ENCODE measurements around the gene SPATA31C1. TPM values are rescaled to one million over a fixed set of nuclear protein-coding genes. Genes with fewer than 3 reads are reported as not detected.
"Not testable (repeated sequence)": the region's sequence is repeated elsewhere in the genome, so short reads cannot be mapped to it uniquely, and the experiment has no call there.

The SPATA31C1 gene
- total RNA-seq (not detected in 2 replicates), polyA plus RNA-seq (not detected in 2 replicates)

- not testable (repeated sequence) for H3K27ac ChIP-seq; DNase-seq (ENCODE audit: low read depth in 1 of 2, low spot score in 1 of 2); H3K4me1 ChIP-seq (ENCODE audit: low read depth); H3K9me3 ChIP-seq (ENCODE audit: low read depth); H3K4me3 ChIP-seq; H3K36me3 ChIP-seq; H3K27me3 ChIP-seq
These were observed at the start of gene SPATA31C1 for GRCh38 chr9:87917662-87918061. SPATA31C1 (plus strand) TSS chr9:87917962.

GRCh38 chr9:87868175-87868574 lies 49.6 kb upstream of the SPATA31C1 start:
- no peak for TF ChIP-seq CTCF (IDR thresholded peaks at IDR 0.05; ENCODE audit: low read depth, low read length)
- no peak for DNase-seq (ENCODE audit: low read depth in 1 of 2, low spot score in 1 of 2)
- no peaks in the 10 kb centered on the region for H3K9me3 ChIP-seq (ENCODE audit: low read depth)
- no peaks in the 10 kb centered on the region for H3K27me3 ChIP-seq
- H3K36me3 ChIP-seq = no peaks in the 10 kb centered on the region
- no peak overlapping the region for H3K4me3 ChIP-seq
- H3K27ac ChIP-seq = no peak overlapping the region
- H3K4me1 ChIP-seq (ENCODE audit: low read depth) = no peaks in the 10 kb centered on the region

GRCh38 chr9:87868635-87869034 lies 49.1 kb upstream of the SPATA31C1 start:
- H3K9me3 ChIP-seq (ENCODE audit: low read depth) = no peaks in the 10 kb centered on the region
- no peak overlapping the region for H3K27ac ChIP-seq
- TF ChIP-seq CTCF (IDR thresholded peaks at IDR 0.05; ENCODE audit: low read depth, low read length) = no peak
- no peaks in the 10 kb centered on the region for H3K36me3 ChIP-seq
- no peaks in the 10 kb centered on the region for H3K27me3 ChIP-seq
- no peak for DNase-seq (ENCODE audit: low read depth in 1 of 2, low spot score in 1 of 2)
- H3K4me3 ChIP-seq = no peak overlapping the region
- no peaks in the 10 kb centered on the region for H3K4me1 ChIP-seq (ENCODE audit: low read depth)

GRCh38 chr9:87869082-87869481 lies 48.7 kb upstream of the SPATA31C1 start:
- Histone ChIP-seq H3K27ac (no peak overlapping the region), H3K27me3 (no peaks in the 10 kb centered on the region), H3K4me3 (no peak overlapping the region), H3K4me1 (ENCODE audit: low read depth) (peaks cover 3% of the 10 kb centered on the region), H3K9me3 (ENCODE audit: low read depth) (no peaks in the 10 kb centered on the region), H3K36me3 (no peaks in the 10 kb centered on the region)
- no peak for DNase-seq (ENCODE audit: low read depth in 1 of 2, low spot score in 1 of 2)
- no peak for TF ChIP-seq CTCF (IDR thresholded peaks at IDR 0.05; ENCODE audit: low read depth, low read length)

GRCh38 chr9:87871425-87872078 lies 46.2 kb upstream of the SPATA31C1 start:
- peaks cover 8% of the 10 kb centered on the region for H3K4me1 ChIP-seq (ENCODE audit: low read depth)
- H3K27me3 ChIP-seq = no peaks in the 10 kb centered on the region
- TF ChIP-seq CTCF (IDR thresholded peaks at IDR 0.05; ENCODE audit: low read depth, low read length) = no peak
- no peaks in the 10 kb centered on the region for H3K9me3 ChIP-seq (ENCODE audit: low read depth)
- H3K36me3 ChIP-seq = no peaks in the 10 kb centered on the region
- no peak overlapping the region for H3K27ac ChIP-seq
- H3K4me3 ChIP-seq = no peak overlapping the region
- no peak for DNase-seq (ENCODE audit: low read depth in 1 of 2, low spot score in 1 of 2)

GRCh38 chr9:87872079-87872624 lies 45.6 kb upstream of the SPATA31C1 start:
- TF ChIP-seq CTCF (IDR thresholded peaks at IDR 0.05; ENCODE audit: low read depth, low read length) = no peak
- no peaks in the 10 kb centered on the region for H3K27me3 ChIP-seq
- no peak overlapping the region for H3K27ac ChIP-seq
- peaks cover 8% of the 10 kb centered on the region for H3K4me1 ChIP-seq (ENCODE audit: low read depth)
- no peaks in the 10 kb centered on the region for H3K36me3 ChIP-seq
- H3K9me3 ChIP-seq (ENCODE audit: low read depth) = no peaks in the 10 kb centered on the region
- DNase-seq (ENCODE audit: low read depth in 1 of 2, low spot score in 1 of 2) = peak; percentile 6 to 41
- no peak overlapping the region for H3K4me3 ChIP-seq

All from cardiac muscle cell (in vitro differentiated cells and primary cell).